GM23338 (cell line): ENCODE measurements around the gene SCARF1.

ENCODE experiments used
- CREB1 ChIP-seq: fragments of 250-450 bp; sonication (Bioruptor Pico); IDR thresholded peaks from 2 replicates; pipeline ENCODE4 v1.5.0; 2020; ENCODE audit warnings: low read depth, mild to moderate bottlenecking, moderate library complexity
- CTCF ChIP-seq, 2 experiments: fragments of 200-600 bp in 1 of 2; sonication (generic) in 1 of 2; conservative IDR thresholded peaks; 2 replicates each; pipeline versions ENCODE4 v1.5.1 to v1.6.1; 2016 to 2017; ENCODE audit warnings: antibody characterized with exemption in 2 of 2, low read depth in 2 of 2, mild to moderate bottlenecking in 2 of 2, moderate library complexity in 1 of 2
- ETS1 ChIP-seq: IDR thresholded peaks from 2 replicates; pipeline ENCODE4 v1.6.1; 2016; ENCODE audit warnings: antibody characterized with exemption
- EZH2 ChIP-seq: fragments of 200-600 bp; sonication (generic); IDR thresholded peaks from one replicate; pipeline ENCODE4 v1.8.0; 2017; ENCODE audit warnings: antibody characterized with exemption, mild to moderate bottlenecking, low read depth; ENCODE audit not compliant: unreplicated experiment
- EZH2phosphoT487 ChIP-seq: fragments of 200-600 bp; sonication (generic); IDR thresholded peaks from one replicate; pipeline ENCODE4 v1.8.1; 2018; ENCODE audit warnings: antibody characterized with exemption; ENCODE audit not compliant: unreplicated experiment
- POLR2AphosphoS5 ChIP-seq: IDR thresholded peaks from 2 replicates; pipeline ENCODE4 v1.6.1; 2016; ENCODE audit warnings: antibody characterized with exemption, low read depth
- TF ChIP-seq, protein P1 (sequence below): IDR thresholded peaks from one replicate; pipeline ENCODE4 v1.6.1; 2018; ENCODE audit warnings: antibody characterized with exemption; ENCODE audit not compliant: unreplicated experiment

DNA sequence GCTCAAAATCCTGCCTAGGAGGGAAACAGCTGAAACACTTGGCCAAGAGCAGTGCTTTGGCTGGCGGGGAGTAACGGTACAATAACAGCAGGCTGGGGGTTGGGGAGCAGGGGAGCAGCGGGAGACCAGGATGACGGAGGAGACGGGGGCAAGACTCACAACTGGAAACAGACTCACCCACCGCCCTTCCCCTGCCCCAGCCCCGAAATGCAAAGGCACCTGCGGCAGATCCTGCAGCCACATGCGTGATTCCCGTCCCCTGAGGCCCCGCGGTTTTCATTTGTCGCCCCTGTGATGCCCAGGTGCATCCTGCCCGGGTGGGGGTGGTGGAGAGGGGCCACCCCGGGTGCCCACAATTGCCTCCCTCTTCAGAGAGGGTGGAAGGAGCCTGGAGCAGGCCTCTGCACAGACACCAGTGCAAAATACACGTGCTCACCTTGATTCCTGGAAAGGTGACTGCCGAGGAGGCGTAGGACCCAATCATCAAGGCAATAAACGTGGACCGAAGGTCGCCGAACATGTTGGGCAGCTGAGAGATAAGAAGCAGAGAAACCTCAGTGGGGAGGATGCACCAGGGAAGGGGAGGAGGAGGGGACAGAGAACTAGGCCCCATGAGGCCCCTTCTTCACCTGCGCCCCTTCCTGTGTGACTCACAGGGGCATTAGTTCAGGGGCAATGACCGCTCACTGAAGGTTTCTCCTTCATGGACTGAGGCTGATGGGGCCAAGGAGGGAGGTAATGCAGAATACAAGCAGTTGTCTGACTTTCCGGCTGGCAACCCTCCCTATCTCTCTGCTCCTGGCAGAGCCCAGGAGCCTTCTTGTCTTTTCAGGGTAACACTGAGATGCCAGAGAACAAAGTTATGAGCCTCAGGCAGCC lies 52.5 kb downstream of the SCARF1 start:
- TF ChIP-seq, protein P1, sequence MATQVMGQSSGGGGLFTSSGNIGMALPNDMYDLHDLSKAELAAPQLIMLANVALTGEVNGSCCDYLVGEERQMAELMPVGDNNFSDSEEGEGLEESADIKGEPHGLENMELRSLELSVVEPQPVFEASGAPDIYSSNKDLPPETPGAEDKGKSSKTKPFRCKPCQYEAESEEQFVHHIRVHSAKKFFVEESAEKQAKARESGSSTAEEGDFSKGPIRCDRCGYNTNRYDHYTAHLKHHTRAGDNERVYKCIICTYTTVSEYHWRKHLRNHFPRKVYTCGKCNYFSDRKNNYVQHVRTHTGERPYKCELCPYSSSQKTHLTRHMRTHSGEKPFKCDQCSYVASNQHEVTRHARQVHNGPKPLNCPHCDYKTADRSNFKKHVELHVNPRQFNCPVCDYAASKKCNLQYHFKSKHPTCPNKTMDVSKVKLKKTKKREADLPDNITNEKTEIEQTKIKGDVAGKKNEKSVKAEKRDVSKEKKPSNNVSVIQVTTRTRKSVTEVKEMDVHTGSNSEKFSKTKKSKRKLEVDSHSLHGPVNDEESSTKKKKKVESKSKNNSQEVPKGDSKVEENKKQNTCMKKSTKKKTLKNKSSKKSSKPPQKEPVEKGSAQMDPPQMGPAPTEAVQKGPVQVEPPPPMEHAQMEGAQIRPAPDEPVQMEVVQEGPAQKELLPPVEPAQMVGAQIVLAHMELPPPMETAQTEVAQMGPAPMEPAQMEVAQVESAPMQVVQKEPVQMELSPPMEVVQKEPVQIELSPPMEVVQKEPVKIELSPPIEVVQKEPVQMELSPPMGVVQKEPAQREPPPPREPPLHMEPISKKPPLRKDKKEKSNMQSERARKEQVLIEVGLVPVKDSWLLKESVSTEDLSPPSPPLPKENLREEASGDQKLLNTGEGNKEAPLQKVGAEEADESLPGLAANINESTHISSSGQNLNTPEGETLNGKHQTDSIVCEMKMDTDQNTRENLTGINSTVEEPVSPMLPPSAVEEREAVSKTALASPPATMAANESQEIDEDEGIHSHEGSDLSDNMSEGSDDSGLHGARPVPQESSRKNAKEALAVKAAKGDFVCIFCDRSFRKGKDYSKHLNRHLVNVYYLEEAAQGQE: no peak
- TF ChIP-seq CTCF (conservative IDR thresholded peaks at IDR 0.05; ENCODE audit: low read depth in 2 of 2) (no peak), EZH2 (no peak), CREB1 (CRISPR knock-in tag) (no peak), EZH2phosphoT487 (no peak), POLR2AphosphoS5 (no peak), ETS1 (no peak)
